Measurements from ENCODE around the gene GCM1.

The GCM1 gene

DNA sequence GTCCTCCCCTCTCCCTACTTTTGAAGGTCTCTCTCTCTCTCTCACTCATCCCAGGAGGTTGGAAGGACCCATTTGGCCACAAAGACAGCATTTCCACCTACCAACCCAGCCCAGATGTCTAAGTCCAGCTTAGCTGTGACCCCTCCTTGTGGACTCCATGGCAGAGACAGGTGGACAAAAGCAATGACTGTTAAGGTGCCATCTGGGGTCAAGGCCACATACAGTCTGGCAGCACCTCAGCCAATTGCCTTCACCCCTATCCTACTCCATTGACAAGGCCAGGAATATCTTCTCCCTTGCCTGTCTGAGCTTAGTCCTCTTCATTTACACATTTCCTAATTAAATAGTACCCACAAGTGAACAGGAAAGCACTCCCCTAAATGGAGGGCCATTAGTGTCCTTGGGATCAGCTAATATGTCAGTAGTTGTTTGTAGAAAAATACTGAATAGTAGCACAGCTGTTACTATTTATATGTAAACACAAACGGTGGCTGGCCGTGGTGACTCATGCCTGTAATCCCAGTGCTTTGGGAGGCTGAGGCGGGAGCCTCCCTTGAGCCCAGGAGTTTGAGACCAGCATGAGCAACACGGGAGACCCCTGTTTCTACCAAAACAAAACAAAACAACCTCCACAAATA lies 28.8 kb downstream of the GCM1 start:
- ChIA-PET CTCF (no interaction called here), POLR2A (no interaction called here)
- Histone ChIP-seq H3K4me3 (ENCODE audit: control insufficient read depth in 1 of 7, extremely low read depth in 1 of 7, insufficient read depth in 4 of 7, low read depth in 2 of 7, low read length in 6 of 7) (no peak overlapping the region), H3K27me3 (replicated peaks in 2 of 5; ENCODE audit: control insufficient read depth in 4 of 5, insufficient read depth in 5 of 5, low read length in 4 of 5) (peaks cover 0 to 2% (median 0%) of the 10 kb centered on the region in 5 experiments), H3K36me3 (ENCODE audit: control insufficient read depth in 4 of 4, insufficient read depth in 4 of 4, low read length in 3 of 4) (no peaks in the 10 kb centered on the region), H3K9me3 (ENCODE audit: control extremely low read depth in 1 of 5, control insufficient read depth in 4 of 5, insufficient read depth in 2 of 5, low read depth in 1 of 5, low read length in 4 of 5) (peaks cover 0 to 2% (median 0%) of the 10 kb centered on the region in 5 experiments), H3K27ac (ENCODE audit: insufficient read depth in 1 of 2, low read depth in 1 of 2, low read length in 2 of 2, poor library complexity in 1 of 2, severe bottlenecking in 2 of 2) (no peak overlapping the region), H3K4me1 (ENCODE audit: control extremely low read depth in 1 of 4, control insufficient read depth in 4 of 4, insufficient read depth in 4 of 4, low read length in 3 of 4) (no peaks in the 10 kb centered on the region)
- no CpG with 5 or more reads among the region's 4 CpGs for WGBS (ENCODE audit: insufficient coverage)
- DNase-seq = no peak

DNA sequence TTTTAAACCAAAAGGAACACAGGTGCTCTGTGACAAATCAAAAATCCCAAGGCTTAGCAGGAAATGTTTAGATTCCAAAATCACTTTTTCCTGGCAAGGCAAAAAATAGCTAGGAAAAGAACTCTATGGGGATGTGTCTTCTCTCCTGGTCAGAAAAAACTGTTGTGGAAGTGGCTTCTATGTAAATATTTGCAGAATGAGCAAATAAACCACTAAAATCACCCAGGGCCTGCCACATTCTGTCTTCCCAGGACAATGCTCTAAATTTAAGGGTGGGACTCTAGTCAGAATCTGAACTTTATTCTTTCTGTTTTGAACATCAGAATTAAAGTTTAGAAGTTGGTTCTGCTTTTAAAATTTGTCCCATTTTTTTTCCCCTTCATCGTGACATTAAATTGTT lies 29.3 kb downstream of the GCM1 start:
- ChIA-PET CTCF (no interaction called here), POLR2A (no interaction called here)
- DNase-seq = no peak
- Histone ChIP-seq H3K27ac (ENCODE audit: insufficient read depth in 1 of 2, low read depth in 1 of 2, low read length in 2 of 2, poor library complexity in 1 of 2, severe bottlenecking in 2 of 2) (no peak overlapping the region), H3K9me3 (ENCODE audit: control extremely low read depth in 1 of 5, control insufficient read depth in 4 of 5, insufficient read depth in 2 of 5, low read depth in 1 of 5, low read length in 4 of 5) (peaks cover 0 to 2% (median 0%) of the 10 kb centered on the region in 5 experiments), H3K4me1 (ENCODE audit: control extremely low read depth in 1 of 4, control insufficient read depth in 4 of 4, insufficient read depth in 4 of 4, low read length in 3 of 4) (no peaks in the 10 kb centered on the region), H3K36me3 (ENCODE audit: control insufficient read depth in 4 of 4, insufficient read depth in 4 of 4, low read length in 3 of 4) (no peaks in the 10 kb centered on the region), H3K27me3 (replicated peaks in 2 of 5; ENCODE audit: control insufficient read depth in 4 of 5, insufficient read depth in 5 of 5, low read length in 4 of 5) (peaks cover 0 to 2% (median 0%) of the 10 kb centered on the region in 5 experiments), H3K4me3 (ENCODE audit: control insufficient read depth in 1 of 7, extremely low read depth in 1 of 7, insufficient read depth in 4 of 7, low read depth in 2 of 7, low read length in 6 of 7) (no peak overlapping the region)
- no CpG with 5 or more reads among the region's 1 CpG for WGBS (ENCODE audit: insufficient coverage)

DNA sequence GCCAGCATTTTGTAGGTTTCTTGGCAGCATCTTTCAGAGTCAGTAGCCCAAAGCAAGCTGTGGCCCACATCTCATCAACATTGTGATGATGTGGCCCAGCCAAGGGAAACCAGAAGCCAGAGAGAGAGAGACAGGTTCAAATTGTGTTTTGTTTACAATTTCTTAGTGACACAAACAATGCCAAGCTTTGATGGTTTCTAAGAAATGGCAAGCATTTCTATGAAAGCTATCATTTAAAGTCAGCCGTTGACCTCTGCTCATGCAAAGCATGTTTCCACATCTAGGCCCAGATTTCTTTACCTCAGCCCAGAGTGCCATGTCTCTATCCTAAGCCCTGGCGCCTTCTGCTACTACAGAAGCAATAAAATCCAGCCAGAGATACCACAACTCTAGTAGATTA lies 32.9 kb downstream of the GCM1 start:
- WGBS (ENCODE audit: insufficient coverage) = 100% methylated on average over 1 of the region's 2 CpGs
- peaks cover 0 to 2% (median 0%) of the 10 kb centered on the region in 5 experiments for H3K9me3 ChIP-seq (ENCODE audit: control extremely low read depth in 1 of 5, control insufficient read depth in 4 of 5, insufficient read depth in 2 of 5, low read depth in 1 of 5, low read length in 4 of 5)
- ChIA-PET POLR2A (no interaction called here), CTCF (no interaction called here)
- H3K27ac ChIP-seq (ENCODE audit: insufficient read depth in 1 of 2, low read depth in 1 of 2, low read length in 2 of 2, poor library complexity in 1 of 2, severe bottlenecking in 2 of 2) = no peak overlapping the region
- H3K36me3 ChIP-seq (ENCODE audit: control insufficient read depth in 4 of 4, insufficient read depth in 4 of 4, low read length in 3 of 4) = no peaks in the 10 kb centered on the region
- H3K27me3 ChIP-seq (replicated peaks in 2 of 5; ENCODE audit: control insufficient read depth in 4 of 5, insufficient read depth in 5 of 5, low read length in 4 of 5) = no peaks in the 10 kb centered on the region
- no peak overlapping the region for H3K4me3 ChIP-seq (ENCODE audit: control insufficient read depth in 1 of 7, extremely low read depth in 1 of 7, insufficient read depth in 4 of 7, low read depth in 2 of 7, low read length in 6 of 7)
- no peaks in the 10 kb centered on the region for H3K4me1 ChIP-seq (ENCODE audit: control extremely low read depth in 1 of 4, control insufficient read depth in 4 of 4, insufficient read depth in 4 of 4, low read length in 3 of 4)
- DNase-seq = no peak

DNA sequence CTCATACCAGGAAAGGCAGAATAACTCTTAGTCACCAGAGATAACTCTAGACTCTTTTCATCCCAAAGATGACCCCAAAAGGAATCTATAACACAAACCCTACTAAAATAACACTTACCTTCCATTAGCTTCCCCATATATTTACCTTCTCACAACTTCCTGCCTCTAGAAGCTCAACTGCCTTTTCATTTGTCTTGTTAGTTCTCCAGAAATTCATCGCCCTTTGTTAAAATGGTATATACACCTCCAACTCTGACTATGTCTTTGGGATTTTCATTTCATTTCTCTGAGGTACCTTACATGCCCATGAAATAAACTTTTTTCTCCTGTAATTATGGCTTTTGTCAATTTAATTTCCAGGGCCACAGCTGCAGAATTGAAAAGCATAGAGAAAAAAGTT lies 33.5 kb downstream of the GCM1 start:
- no peak for DNase-seq
- H3K27ac ChIP-seq (ENCODE audit: insufficient read depth in 1 of 2, low read depth in 1 of 2, low read length in 2 of 2, poor library complexity in 1 of 2, severe bottlenecking in 2 of 2) = no peak overlapping the region
- ChIA-PET CTCF (interaction anchor here (2.7 kb wide), 1 partner anchor 11 kb away, joined by 10 read pairs; no protein-coding TSS in a partner anchor), POLR2A (no interaction called here)
- peaks cover 0 to 2% (median 0%) of the 10 kb centered on the region in 5 experiments for H3K9me3 ChIP-seq (ENCODE audit: control extremely low read depth in 1 of 5, control insufficient read depth in 4 of 5, insufficient read depth in 2 of 5, low read depth in 1 of 5, low read length in 4 of 5)
- H3K4me1 ChIP-seq (ENCODE audit: control extremely low read depth in 1 of 4, control insufficient read depth in 4 of 4, insufficient read depth in 4 of 4, low read length in 3 of 4) = no peaks in the 10 kb centered on the region
- 100% methylated on average over 1 of the region's 1 CpG for WGBS (ENCODE audit: insufficient coverage)
- H3K36me3 ChIP-seq (ENCODE audit: control insufficient read depth in 4 of 4, insufficient read depth in 4 of 4, low read length in 3 of 4) = no peaks in the 10 kb centered on the region
- no peak overlapping the region for H3K4me3 ChIP-seq (ENCODE audit: control insufficient read depth in 1 of 7, extremely low read depth in 1 of 7, insufficient read depth in 4 of 7, low read depth in 2 of 7, low read length in 6 of 7)
- no peaks in the 10 kb centered on the region for H3K27me3 ChIP-seq (replicated peaks in 2 of 5; ENCODE audit: control insufficient read depth in 4 of 5, insufficient read depth in 5 of 5, low read length in 4 of 5)

DNA sequence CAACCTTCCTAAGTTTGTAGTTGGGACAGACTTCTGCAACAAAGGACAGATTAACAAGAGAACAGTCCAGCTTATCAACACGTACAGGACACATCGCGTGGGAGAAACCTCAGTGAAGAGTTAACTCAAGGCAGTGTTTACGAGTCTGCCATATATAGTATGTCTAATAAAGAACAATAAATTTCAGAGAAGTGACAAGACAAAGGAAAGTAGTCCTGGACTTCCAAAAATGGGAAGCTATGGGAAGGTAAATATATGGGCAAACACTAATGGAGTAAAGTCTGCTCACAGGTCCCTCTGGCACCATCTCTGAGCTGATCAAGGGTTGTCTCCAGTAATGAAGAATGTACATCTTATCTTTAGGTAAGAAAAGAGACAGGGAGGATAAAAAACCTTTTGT lies 34.9 kb downstream of the GCM1 start:
- no CpG with 5 or more reads among the region's 4 CpGs for WGBS (ENCODE audit: insufficient coverage)
- POLR2A ChIA-PET = no interaction called here

DNA sequence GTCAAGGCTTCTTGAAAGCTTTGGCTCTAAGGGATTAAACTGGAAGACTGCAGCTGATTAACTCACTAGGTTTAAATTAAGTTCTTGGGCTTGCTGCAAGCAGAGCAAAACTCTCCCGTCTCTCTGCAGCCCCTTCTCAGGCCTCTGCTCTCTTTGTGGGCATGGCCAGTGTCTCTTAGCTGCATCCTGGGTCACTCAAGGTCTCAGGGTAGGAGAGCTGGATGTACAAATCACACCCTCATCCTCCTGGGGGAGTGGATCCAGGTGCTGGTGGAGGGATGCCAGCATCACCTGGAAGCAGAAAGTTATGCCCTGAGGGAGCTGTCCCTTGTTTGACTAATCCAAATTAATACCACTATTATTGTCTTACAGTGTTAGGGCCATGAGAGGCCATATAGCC lies 35.8 kb downstream of the GCM1 start:
- Histone ChIP-seq H3K36me3 (ENCODE audit: control insufficient read depth in 4 of 4, insufficient read depth in 4 of 4, low read length in 3 of 4) (no peaks in the 10 kb centered on the region), H3K9me3 (ENCODE audit: control extremely low read depth in 1 of 5, control insufficient read depth in 4 of 5, insufficient read depth in 2 of 5, low read depth in 1 of 5, low read length in 4 of 5) (peaks cover 0 to 2% (median 0%) of the 10 kb centered on the region in 5 experiments), H3K27ac (ENCODE audit: insufficient read depth in 1 of 2, low read depth in 1 of 2, low read length in 2 of 2, poor library complexity in 1 of 2, severe bottlenecking in 2 of 2) (no peak overlapping the region), H3K4me1 (ENCODE audit: control extremely low read depth in 1 of 4, control insufficient read depth in 4 of 4, insufficient read depth in 4 of 4, low read length in 3 of 4) (no peaks in the 10 kb centered on the region), H3K4me3 (ENCODE audit: control insufficient read depth in 1 of 7, extremely low read depth in 1 of 7, insufficient read depth in 4 of 7, low read depth in 2 of 7, low read length in 6 of 7) (no peak overlapping the region), H3K27me3 (replicated peaks in 2 of 5; ENCODE audit: control insufficient read depth in 4 of 5, insufficient read depth in 5 of 5, low read length in 4 of 5) (no peaks in the 10 kb centered on the region)
- ChIA-PET CTCF (interaction anchor here (1.1 to 2.7 kb wide), 2 partner anchors 9 to 25 kb away, joined by 3 to 10 read pairs; no protein-coding TSS in a partner anchor), POLR2A (no interaction called here)
- DNase-seq = no peak
- 83% methylated on average over 1 of the region's 1 CpG for WGBS (ENCODE audit: insufficient coverage)

More for the DNA sequence above, 34.9 kb downstream of the GCM1 start:
- no peak overlapping the region for H3K4me3 ChIP-seq (ENCODE audit: control insufficient read depth in 1 of 7, extremely low read depth in 1 of 7, insufficient read depth in 4 of 7, low read depth in 2 of 7, low read length in 6 of 7)
- no peak for DNase-seq
- no peaks in the 10 kb centered on the region for H3K36me3 ChIP-seq (ENCODE audit: control insufficient read depth in 4 of 4, insufficient read depth in 4 of 4, low read length in 3 of 4)
- H3K27ac ChIP-seq (ENCODE audit: insufficient read depth in 1 of 2, low read depth in 1 of 2, low read length in 2 of 2, poor library complexity in 1 of 2, severe bottlenecking in 2 of 2) = no peak overlapping the region
- no peaks in the 10 kb centered on the region for H3K4me1 ChIP-seq (ENCODE audit: control extremely low read depth in 1 of 4, control insufficient read depth in 4 of 4, insufficient read depth in 4 of 4, low read length in 3 of 4)
- no peaks in the 10 kb centered on the region for H3K27me3 ChIP-seq (replicated peaks in 2 of 5; ENCODE audit: control insufficient read depth in 4 of 5, insufficient read depth in 5 of 5, low read length in 4 of 5)
- H3K9me3 ChIP-seq (ENCODE audit: control extremely low read depth in 1 of 5, control insufficient read depth in 4 of 5, insufficient read depth in 2 of 5, low read depth in 1 of 5, low read length in 4 of 5) = peaks cover 0 to 2% (median 0%) of the 10 kb centered on the region in 5 experiments
- CTCF ChIA-PET = interaction anchor here (2.7 kb wide), 1 partner anchor 10 kb away, joined by 10 read pairs; no protein-coding TSS in a partner anchor

DNA sequence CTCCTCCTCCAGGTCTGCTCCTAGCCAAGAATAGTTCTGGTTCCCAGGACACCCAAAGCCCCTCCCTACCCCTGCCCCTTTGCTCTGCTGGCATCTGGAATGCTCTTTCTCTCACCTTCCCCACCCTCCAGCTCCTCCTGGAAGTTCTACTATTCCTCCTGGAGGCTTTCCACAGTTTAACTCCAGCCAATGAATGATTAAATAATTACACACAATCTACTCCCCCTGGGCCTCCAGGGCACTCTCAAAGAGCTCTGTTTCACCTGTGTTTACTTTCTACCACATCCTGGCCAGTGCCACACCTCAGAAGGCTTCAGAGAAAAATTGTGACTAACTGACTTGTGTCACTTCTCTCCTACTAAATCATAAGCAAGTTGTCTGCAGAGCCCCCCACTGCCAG lies 36.2 kb downstream of the GCM1 start:
- Histone ChIP-seq H3K27ac (ENCODE audit: insufficient read depth in 1 of 2, low read depth in 1 of 2, low read length in 2 of 2, poor library complexity in 1 of 2, severe bottlenecking in 2 of 2) (no peak overlapping the region), H3K4me1 (ENCODE audit: control extremely low read depth in 1 of 4, control insufficient read depth in 4 of 4, insufficient read depth in 4 of 4, low read length in 3 of 4) (no peaks in the 10 kb centered on the region), H3K27me3 (replicated peaks in 2 of 5; ENCODE audit: control insufficient read depth in 4 of 5, insufficient read depth in 5 of 5, low read length in 4 of 5) (no peaks in the 10 kb centered on the region), H3K36me3 (ENCODE audit: control insufficient read depth in 4 of 4, insufficient read depth in 4 of 4, low read length in 3 of 4) (no peaks in the 10 kb centered on the region), H3K9me3 (ENCODE audit: control extremely low read depth in 1 of 5, control insufficient read depth in 4 of 5, insufficient read depth in 2 of 5, low read depth in 1 of 5, low read length in 4 of 5) (peaks cover 0 to 2% (median 0%) of the 10 kb centered on the region in 5 experiments), H3K4me3 (ENCODE audit: control insufficient read depth in 1 of 7, extremely low read depth in 1 of 7, insufficient read depth in 4 of 7, low read depth in 2 of 7, low read length in 6 of 7) (no peak overlapping the region)
- no peak for DNase-seq
- POLR2A ChIA-PET = no interaction called here
- CTCF ChIA-PET = interaction anchor here (1.1 to 2.7 kb wide), 2 partner anchors 8 to 25 kb away, joined by 3 to 10 read pairs; no protein-coding TSS in a partner anchor
